Fibroblast of pulmonary artery (primary cell): ENCODE data around the gene HDAC4.

Experiments
- DNase-seq: peaks from one replicate; pipeline ENCODE4 v3.0.0-alpha.2; 2010; ENCODE audit warnings: low read depth
- H3K4me3 ChIP-seq: replicated peaks from 2 replicates; pipeline ENCODE4 v1.5.1; 2011; ENCODE audit warnings: low read depth, mild to moderate bottlenecking, control low read depth, low read length, moderate library complexity
- TF ChIP-seq, protein P1 (sequence below): IDR thresholded peaks from 2 replicates; pipeline ENCODE4 v1.5.1; 2011; ENCODE audit warnings: mild to moderate bottlenecking, control low read depth, low read length, inconsistent platforms; ENCODE audit errors: missing control alignments

Gene HDAC4

DNA sequence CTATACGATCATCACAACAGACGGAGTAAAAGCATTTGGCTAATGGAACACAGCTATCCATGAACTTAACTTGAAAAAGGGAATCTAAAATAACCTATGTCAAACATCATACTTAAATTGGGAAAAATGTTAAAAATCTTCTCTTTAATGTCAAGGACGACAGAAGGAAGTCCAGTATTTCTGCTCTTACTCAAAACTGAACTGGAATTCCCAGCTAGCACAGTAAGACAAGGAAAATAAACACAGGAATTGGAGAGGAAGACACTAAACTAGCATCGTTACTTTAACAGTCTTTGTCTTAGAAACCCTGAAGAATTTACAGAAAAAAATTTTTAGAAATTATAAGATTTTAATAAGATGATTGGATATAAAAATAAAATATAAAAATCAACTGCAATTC lies 112.6 kb downstream of the HDAC4 start:
- no peak for DNase-seq
- TF ChIP-seq, protein P1, sequence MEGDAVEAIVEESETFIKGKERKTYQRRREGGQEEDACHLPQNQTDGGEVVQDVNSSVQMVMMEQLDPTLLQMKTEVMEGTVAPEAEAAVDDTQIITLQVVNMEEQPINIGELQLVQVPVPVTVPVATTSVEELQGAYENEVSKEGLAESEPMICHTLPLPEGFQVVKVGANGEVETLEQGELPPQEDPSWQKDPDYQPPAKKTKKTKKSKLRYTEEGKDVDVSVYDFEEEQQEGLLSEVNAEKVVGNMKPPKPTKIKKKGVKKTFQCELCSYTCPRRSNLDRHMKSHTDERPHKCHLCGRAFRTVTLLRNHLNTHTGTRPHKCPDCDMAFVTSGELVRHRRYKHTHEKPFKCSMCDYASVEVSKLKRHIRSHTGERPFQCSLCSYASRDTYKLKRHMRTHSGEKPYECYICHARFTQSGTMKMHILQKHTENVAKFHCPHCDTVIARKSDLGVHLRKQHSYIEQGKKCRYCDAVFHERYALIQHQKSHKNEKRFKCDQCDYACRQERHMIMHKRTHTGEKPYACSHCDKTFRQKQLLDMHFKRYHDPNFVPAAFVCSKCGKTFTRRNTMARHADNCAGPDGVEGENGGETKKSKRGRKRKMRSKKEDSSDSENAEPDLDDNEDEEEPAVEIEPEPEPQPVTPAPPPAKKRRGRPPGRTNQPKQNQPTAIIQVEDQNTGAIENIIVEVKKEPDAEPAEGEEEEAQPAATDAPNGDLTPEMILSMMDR = no peak
- H3K4me3 ChIP-seq = no peak overlapping the region

DNA sequence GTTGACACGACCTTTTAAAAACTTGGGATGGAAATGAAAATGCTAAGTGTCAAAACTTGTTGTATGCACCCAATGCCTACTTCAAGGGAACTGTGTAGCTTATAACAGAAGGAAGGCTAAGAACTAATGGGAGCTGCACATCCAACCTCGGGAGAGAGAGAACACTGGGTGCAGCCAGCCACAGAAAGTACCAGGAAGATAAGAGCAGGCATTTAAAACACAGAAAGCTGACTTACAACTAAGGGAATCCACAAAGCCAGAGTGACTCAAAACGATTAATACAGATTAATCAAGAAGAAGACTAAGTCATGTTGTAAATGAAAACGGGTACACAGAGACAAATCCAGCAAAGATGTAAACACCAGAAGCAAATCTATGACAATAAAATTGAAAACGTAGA lies 113.4 kb downstream of the HDAC4 start:
- TF ChIP-seq, protein P1 = no peak
- DNase-seq = no peak
- H3K4me3 ChIP-seq = no peak overlapping the region

DNA sequence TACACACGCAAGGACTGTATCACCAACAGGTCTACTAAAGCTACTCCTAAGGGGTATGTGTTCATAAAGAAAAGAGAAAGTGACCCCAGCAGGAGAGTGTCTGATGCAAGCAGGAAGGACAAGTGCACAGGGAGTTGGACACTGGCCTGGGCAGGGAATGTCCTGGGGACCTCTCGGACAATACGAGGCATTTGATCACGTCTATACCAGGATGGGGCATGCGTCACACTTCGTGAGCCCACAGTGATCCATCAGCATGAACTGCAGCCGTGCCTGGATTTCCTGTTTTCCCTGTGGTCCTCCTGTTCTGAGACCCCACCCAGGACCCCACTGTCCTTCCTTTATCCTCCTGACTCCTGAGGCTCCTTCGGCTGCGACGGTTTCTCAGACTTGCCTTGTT lies 113.9 kb downstream of the HDAC4 start:
- no peak for DNase-seq
- no peak overlapping the region for H3K4me3 ChIP-seq
- TF ChIP-seq, protein P1 = no peak

DNA sequence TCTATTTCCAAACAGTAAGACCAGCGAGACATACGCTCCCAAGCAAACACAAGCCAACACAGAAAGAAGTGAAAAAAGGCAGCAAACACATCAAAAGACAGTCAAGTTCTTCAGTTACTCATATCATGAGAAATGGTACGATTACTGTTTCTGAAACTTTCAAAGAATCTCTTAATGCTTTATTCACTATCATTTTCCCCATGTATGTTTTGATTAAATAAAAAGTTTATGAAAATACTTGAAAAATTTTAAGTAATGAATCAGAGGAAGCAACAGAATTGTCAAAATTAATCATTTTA lies 114.9 kb downstream of the HDAC4 start:
- H3K4me3 ChIP-seq = no peak overlapping the region
- TF ChIP-seq, protein P1 = no peak
- DNase-seq = no peak

DNA sequence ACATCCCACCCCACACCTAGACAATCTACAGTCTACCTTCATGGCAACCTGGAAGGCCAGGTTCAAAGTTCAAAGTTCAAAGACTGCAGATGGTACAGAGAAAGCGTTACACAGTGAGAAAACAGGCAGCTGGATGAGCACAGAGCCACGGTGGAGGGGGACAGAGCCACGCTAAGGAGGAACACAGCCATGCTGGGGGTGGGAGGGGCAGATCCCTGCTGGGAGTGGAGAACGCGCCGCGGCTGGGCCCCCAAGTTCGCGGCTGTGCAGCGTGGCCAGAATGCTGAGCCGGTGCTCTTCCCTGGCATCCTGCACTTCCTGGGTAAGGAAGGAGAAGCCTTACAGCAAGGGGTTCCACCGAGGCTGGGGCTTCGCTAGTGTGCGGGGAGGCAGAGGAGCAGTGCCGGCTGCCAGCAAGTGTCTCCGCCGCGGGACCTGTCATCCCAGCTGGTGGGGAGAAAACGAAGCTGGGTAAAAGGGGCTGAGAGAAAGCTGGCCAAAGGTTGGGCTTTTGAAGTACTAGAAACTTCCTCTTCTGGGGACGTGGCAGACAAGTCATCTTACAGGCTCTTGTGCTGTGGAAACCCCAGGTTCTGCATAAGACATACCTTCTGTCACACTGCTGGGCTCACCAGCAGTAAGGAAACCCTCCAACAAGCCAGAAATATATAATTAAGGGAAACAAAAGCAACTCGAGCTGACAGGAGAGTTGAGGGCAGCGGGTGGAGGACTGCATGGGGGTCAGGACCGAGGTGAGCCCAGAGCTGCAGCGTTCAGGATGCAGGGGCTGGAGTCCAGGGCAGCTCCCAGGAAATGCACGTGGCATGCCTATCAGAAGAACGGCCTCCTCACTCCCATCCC lies 115.5 kb downstream of the HDAC4 start:
- H3K4me3 ChIP-seq = no peak overlapping the region
- TF ChIP-seq, protein P1 = no peak
- peak; percentile 17 for DNase-seq

DNA sequence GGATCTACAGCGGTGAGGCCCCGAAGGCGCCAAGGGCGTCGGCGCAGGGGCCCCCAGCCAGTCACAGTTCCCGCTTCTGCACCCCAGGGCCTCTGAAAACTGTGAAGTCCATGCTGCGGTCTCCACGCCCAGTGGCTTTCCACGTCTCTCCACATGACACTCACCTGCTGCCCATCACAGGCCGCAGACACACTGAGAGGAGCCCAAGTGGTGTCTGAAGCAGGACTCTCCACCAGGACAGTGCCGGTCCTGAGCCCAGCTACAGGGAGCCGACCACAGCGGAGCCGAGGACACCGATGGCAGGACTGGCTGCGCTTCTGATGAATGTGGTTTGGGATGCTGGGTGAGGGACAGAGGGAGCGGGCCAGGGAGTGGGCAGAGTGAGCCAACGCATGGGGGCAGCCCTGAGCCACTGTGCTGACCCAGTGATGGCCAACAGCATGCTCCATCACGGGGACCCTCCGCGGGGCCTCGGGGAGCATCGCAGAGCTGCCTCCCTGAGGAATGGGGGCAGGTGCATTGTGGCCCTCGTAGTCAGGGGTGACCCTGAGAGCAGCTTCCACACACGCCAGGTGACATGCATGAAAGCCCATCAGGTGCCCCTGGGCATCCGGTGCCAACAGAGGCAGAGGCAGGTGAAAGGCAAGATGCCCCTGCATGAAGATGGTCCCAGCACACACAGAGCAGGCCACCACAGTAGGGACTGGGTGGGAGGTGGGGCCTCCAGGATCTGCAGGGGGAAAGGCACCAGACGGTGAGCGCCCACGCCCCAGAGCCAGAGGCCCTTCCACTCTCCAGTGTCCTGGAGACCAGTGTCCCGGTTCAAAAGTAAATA lies 116.6 kb downstream of the HDAC4 start:
- TF ChIP-seq, protein P1 = no peak
- no peak overlapping the region for H3K4me3 ChIP-seq
- no peak for DNase-seq
